Measurements from ENCODE around the gene ELAVL2. TPM values are rescaled to one million over a fixed set of nuclear protein-coding genes. Genes with fewer than 3 reads are reported as not detected.

Gene ELAVL2
- total RNA-seq, 4 donors from 2014 or later, result 0.15 to 4.4 TPM; not detected in 2

DNA sequence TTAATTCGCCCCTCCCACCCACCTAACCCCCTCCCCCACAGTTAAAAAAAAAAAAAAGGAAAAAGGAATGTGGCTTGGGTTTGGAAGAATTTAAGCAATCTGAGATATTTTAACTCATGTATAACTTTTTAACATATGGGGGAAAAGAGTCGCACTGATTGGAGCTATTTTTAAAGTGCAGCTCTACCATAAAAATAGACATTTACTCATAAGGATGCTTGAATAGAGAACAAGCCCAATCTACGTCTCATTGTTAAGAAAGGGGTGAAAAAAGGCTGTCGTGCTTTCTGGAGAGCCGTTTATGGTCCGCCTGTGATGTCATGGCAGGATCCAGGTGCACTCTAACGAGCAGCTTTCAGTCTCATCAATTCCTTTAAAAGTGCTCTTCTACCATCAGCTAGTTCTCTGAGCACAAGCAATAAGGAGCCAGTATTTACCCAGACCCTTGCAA lies 142.4 kb downstream of the ELAVL2 start:
- no peak overlapping the region for H3K4me3 ChIP-seq
- no peaks in the 10 kb centered on the region for H3K27me3 ChIP-seq
- H3K4me1 ChIP-seq, result no peaks in the 10 kb centered on the region
- no peaks in the 10 kb centered on the region for H3K9me3 ChIP-seq
- H3K27ac ChIP-seq, result no peak overlapping the region
- DNase-seq, result no peak
- no peaks in the 10 kb centered on the region for H3K36me3 ChIP-seq
- intact Hi-C loops (cut with DNase I; ENCODE audit: low total_unique reads), result no loop called here
- no peak for TF ChIP-seq POLR2A (IDR thresholded peaks at IDR 0.05)
- TF ChIP-seq, protein P1, sequence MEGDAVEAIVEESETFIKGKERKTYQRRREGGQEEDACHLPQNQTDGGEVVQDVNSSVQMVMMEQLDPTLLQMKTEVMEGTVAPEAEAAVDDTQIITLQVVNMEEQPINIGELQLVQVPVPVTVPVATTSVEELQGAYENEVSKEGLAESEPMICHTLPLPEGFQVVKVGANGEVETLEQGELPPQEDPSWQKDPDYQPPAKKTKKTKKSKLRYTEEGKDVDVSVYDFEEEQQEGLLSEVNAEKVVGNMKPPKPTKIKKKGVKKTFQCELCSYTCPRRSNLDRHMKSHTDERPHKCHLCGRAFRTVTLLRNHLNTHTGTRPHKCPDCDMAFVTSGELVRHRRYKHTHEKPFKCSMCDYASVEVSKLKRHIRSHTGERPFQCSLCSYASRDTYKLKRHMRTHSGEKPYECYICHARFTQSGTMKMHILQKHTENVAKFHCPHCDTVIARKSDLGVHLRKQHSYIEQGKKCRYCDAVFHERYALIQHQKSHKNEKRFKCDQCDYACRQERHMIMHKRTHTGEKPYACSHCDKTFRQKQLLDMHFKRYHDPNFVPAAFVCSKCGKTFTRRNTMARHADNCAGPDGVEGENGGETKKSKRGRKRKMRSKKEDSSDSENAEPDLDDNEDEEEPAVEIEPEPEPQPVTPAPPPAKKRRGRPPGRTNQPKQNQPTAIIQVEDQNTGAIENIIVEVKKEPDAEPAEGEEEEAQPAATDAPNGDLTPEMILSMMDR (IDR thresholded peaks at IDR 0.05), result no peak

DNA sequence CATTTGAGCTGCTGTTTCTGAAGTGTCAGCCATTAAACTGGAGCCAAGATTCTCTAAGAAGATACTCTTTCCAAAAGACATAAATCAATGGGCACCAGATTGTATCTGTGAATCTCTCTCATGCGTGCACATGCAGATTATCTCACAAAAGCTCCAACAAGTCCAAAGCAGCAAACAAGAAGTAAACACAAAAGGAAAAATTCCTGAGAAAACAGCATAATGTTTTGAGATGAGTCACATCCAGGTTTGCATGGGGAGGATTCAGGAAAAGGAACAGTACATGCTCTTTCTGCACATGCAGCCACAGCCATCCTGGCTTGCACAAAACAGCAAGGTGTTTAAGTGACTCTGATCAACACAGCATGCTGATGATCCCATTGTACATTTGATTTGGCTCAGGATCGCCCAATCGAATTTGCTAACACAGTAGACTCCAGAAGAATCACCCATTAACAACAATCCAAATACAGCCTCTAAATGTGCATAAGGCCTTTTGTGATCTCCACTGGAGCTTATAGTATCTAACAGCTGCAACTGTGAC lies 143.1 kb downstream of the ELAVL2 start:
- Histone ChIP-seq H3K36me3 (no peaks in the 10 kb centered on the region), H3K4me1 (no peaks in the 10 kb centered on the region), H3K27ac (peak overlapping the region in 1 of 2 donors; percentile 5), H3K4me3 (no peak overlapping the region), H3K27me3 (no peaks in the 10 kb centered on the region), H3K9me3 (no peaks in the 10 kb centered on the region)
- intact Hi-C loops (cut with DNase I; ENCODE audit: low total_unique reads), result no loop called here
- TF ChIP-seq POLR2A (IDR thresholded peaks at IDR 0.05), result no peak
- TF ChIP-seq, protein P1 (IDR thresholded peaks at IDR 0.05), result no peak
- DNase-seq, result no peak

DNA sequence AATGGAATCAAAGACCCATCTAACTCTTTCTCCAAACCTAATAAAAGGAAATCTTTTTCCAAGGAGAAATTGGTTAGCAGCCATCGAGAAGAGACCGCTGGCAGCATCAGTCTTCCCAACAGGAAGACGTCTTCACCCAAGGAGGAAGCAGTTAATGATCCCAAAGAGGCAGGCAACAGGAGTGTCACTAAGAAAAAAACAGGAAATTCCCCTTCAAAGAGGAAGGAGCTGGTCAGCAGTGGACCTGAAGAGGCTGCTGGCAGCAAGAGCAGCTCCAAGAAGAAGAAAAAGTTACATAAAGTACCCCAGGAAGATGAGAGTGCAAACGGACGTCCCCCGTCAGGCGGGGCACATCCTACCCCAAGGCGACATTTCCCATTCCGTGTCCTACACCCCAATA lies 143.7 kb downstream of the ELAVL2 start:
- Histone ChIP-seq H3K27me3 (no peaks in the 10 kb centered on the region), H3K9me3 (no peaks in the 10 kb centered on the region), H3K4me3 (no peak overlapping the region), H3K27ac (peak overlapping the region in 1 of 2 donors; percentile 5), H3K4me1 (no peaks in the 10 kb centered on the region), H3K36me3 (no peaks in the 10 kb centered on the region)
- DNase-seq, result no peak
- intact Hi-C loops (cut with DNase I; ENCODE audit: low total_unique reads), result no loop called here
- TF ChIP-seq, protein P1 (IDR thresholded peaks at IDR 0.05), result no peak
- no peak for TF ChIP-seq POLR2A (IDR thresholded peaks at IDR 0.05)

DNA sequence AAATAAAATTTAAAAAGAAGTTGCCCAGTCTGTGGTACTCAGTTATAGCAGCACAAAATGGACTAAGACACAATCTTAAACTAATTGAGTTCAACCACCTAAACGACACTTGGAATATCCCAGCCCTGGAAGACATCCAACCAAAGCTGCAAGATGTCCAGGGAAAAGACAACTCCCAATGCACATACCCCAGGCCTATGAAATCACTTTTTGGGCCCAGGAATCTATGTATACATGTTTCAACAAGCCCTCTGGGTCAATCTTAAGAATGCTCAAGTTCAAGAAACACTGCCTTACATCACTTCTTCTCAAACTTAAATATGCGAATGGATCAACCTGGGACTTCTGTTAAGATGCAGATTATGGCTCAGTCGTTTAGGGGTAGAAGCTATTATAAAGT lies 148.6 kb downstream of the ELAVL2 start:
- no peak for TF ChIP-seq POLR2A (IDR thresholded peaks at IDR 0.05)
- TF ChIP-seq, protein P1 (IDR thresholded peaks at IDR 0.05), result no peak
- intact Hi-C loops (cut with DNase I; ENCODE audit: low total_unique reads), result no loop called here
- Histone ChIP-seq H3K27ac (no peak overlapping the region), H3K27me3 (no peaks in the 10 kb centered on the region), H3K4me3 (no peak overlapping the region), H3K9me3 (no peaks in the 10 kb centered on the region), H3K4me1 (no peaks in the 10 kb centered on the region), H3K36me3 (no peaks in the 10 kb centered on the region)
- no peak for DNase-seq

DNA sequence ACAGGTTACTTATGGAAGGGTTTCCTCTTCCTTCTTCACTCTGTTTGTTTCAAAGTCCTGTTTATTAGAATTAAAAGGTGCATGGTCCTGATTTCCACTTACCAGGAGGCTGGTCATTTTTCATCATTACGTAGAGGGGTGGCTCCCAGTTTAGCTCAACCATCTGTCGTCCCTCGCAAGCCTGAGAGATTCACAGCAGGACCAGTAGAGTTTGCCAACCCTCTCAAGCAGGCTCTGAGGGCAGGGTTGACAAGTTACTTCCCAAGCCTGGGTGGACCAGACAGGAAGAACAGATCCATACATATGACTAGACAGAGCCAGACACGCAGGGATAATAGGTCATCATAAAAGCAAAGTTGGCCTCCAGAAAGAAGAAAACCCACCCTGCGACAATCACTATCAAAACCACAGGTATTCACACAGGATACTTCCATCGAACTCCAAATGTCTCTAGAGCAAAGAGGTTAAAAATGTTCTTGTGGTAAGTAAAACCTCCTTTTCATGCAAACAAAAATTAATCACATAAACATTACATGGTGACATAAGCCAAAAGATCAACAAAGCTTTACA lies 151.9 kb downstream of the ELAVL2 start:
- no peaks in the 10 kb centered on the region for H3K4me1 ChIP-seq
- intact Hi-C loops (cut with DNase I; ENCODE audit: low total_unique reads), result no loop called here
- H3K9me3 ChIP-seq, result no peaks in the 10 kb centered on the region
- no peak for DNase-seq
- no peak for TF ChIP-seq POLR2A (IDR thresholded peaks at IDR 0.05)
- TF ChIP-seq, protein P1 (IDR thresholded peaks at IDR 0.05), result no peak
- no peak overlapping the region for H3K4me3 ChIP-seq
- H3K27me3 ChIP-seq, result no peaks in the 10 kb centered on the region
- no peak overlapping the region for H3K27ac ChIP-seq
- no peaks in the 10 kb centered on the region for H3K36me3 ChIP-seq
